HK-2 (cell line): ENCODE results near the gene KLHL42.
"Not testable (repeated sequence)": the region's sequence is repeated elsewhere in the genome, so short reads cannot be mapped to it uniquely, and the experiment has no call there.

Source experiments
- DNase-seq: peaks from one replicate; pipeline ENCODE4 v3.0.0-alpha.2; 2018; ENCODE audit not compliant: unreplicated experiment

Gene KLHL42

DNA sequence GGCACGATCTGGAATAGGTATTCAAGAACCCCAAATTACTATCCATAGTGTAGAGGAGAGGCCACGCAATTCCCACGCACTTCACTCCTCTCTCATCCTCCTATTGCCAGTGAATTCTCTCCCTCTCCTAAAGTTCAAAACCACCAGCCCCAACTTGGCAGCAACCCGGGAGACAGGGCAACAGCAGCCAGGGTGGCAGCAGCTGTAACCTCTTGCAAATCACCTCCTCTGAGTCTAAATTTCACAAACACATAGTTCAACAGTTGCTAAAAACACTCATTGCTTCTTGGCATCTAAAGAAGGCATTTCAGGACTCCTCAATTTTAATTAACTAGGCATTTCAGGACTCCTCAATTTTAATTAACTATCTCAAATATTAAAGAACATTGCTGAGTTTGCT lies 37.7 kb downstream of the KLHL42 start:
- no peak for DNase-seq

DNA sequence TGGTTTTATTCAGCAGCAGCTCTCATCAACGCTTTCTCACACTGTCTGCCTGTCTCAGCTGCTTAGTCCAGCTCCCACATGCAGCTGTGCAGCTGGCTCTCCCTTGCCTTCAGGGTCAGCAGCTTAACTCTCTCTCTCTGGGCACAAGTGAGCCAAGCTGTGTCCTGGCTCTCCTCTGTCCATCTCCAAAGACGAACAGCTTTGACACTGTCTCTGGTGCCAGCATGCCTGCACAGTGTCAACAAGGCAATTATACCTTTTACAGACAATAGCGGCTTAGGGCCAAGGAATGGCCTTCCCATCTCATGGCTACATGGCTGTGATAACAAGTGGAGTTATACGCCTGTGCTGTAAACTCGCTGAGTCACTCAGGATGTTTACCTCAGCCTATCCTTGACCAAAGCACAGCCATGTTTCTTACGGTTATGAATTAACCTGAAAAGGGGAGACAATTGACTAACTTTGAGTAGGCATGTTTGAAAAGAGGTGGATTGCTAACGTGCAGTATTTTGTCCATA lies 38.4 kb downstream of the KLHL42 start:
- DNase-seq: no peak

- DNase-seq: no peak
These were observed 40.5 kb downstream of the KLHL42 start for GRCh38 chr12:27820564-27820963.

DNA sequence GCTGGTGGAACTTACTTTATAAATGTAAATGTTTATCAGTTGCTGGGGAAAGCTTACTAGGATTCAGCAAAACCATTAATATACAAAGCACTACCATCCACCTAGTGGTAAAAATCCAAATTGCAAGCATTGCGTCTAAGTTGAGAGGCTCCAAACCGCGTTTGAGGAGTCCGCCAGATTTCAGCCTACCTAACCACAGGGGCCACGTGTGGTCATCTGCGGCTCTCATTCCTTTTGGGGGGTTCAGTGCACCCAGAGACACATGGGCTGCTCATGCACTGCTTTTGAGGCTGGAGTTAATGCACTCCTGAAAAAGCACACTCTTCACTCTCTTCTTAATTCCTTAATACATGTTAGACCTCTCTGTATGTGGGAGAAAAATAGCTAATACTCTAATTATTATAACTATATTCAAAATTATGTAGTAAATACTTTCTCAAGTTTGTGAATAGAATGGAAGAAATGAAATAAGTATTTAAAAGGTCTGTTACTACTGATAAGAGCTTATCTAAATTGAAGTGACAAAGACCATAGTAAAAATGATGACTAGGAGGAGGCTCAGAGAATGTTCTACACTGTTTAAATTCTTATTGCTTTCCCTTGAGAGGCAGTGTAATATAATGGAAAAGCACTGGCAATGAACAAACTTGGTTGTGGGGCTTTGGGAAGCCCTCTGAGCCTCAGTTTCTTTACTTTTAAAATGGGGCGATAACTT lies 41.4 kb downstream of the KLHL42 start:
- DNase-seq: peak; percentile 33

- DNase-seq: peak; percentile 16
These were observed 42.2 kb downstream of the KLHL42 start for GRCh38 chr12:27822076-27822712.

DNA sequence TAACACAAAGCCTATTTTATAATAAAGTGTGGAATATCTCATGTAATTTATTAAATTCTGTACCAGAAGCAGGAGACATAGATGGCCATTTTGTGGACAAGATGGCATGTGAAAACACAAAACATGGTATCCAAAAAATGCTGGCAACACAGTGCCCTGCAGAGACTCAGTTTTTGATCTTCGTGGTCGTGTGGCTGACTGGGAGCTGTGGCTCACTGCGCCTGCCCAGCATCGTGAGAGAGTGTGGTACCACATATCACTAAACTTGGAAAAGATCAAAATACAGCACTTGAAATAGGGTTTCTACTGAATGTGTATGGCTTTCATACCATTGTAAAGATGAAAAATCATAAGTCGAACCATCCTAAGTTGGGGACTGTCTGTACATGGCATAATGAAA lies 43.0 kb downstream of the KLHL42 start:
- no peak for DNase-seq

DNA sequence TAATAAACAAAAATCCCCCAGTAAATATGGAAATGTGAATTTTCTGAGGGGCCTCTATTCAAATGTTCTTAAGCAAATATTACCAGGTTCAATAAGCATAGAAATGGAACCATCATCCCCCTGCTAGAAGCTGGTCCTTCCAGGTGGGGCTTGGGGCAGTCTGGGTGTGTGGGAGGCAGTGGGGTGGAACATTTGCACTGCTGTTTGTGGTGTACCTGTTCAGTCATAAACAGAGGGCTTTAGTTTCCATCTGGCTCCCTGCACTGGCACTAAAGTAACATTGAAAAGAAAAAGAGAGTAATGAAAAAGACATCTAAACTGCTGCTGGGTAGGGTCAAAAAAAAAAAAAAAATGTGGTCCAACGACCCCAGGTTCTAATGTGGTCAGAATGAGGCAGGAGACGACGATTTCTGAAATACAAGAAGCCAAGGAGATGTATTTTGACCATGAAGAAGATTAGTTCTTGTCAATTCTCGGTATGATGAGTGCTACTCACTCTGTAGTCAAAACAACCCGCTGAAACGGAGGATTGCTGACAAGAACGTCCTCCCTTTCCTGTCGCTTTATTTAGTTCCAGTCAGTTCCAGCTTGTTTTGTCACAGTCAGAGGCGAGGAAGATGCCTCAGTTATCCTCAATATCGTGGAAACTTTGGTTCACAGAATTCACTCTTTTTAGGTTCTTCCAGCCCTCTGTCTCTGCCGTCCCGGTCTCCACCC lies 44.3 kb downstream of the KLHL42 start:
- DNase-seq: no peak

DNA sequence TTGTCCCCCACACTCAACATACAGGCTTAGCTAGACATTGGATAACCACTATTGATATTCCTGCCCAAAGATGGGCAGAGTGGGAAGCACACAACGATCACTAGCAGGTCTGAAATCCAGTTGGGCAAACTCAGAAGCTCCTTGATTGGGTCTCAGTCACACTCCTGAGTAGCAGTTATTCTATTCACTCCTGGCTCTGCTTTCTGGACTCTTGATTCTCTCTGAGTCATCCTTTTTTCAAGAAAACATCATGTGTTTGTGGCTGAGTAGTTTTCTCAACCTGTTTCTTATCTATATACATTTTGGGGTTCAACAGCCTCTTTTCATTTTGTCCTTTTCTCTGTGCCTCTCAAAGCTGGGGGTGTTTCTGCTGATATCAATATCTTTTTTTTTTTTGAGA lies 46.0 kb downstream of the KLHL42 start:
- DNase-seq: no peak

GRCh38 chr12:27828196-27828595 lies 48.2 kb downstream of the KLHL42 start:
- DNase-seq: no peak

- no peak for DNase-seq
These were observed 58.6 kb downstream of the KLHL42 start for GRCh38 chr12:27838543-27839185.

DNA sequence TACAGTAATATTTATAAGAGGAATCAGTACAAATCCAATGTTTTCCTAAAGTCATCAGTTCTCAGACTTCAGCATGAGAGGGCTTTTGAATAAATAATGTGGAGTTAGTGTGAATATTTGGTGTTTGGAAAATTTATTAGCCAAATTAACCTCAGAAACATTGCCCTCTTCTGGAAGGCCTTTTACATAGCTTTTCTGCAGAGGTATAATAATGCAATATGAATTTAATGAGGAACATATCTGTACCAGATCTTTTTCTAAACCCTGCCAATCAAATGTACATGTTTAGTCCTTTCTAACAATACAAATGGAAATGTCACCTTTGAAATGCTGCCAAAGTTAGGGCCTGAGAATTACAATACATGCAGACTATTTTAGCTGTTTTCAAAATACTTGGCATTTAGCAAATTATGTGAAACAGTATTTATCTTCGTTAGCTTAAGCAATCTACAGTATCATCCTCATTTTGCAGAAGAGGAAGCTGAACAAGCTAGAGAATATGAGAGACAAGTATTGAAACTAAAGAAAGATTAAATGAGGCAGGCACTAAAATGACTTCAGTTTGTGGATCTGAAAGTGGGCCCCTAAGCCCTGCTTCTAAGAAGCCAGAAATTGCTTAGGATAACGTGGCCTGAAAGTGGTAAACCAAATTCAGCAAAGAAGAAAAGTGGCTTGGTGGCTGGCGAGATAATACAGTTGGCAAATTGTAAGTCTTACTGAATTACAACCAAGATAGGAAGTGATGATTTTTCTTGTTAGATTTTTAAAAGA lies 60.4 kb downstream of the KLHL42 start:
- DNase-seq: no peak

DNA sequence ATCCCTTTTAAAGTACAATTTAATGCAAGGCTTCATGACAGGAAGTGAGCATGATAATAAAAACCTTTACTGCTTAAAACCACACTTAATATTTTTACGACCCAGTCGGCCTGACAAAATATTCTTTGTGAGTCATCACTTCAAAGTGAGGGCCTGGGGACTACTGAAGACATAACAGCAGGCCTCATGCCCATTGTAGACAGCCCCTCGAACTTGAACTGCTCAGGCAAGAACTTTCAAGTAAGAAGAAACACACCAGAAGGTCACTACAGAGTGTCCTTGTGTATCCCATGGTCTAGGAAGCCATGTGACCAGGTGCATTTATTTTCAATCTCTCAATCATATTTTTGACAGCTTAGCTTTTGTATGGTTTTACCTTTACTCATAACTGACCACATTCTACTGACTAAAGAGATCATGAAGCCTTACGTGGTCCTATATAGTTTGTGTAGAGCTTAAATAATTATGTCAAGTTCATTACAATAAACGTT lies 61.4 kb downstream of the KLHL42 start:
- no peak for DNase-seq

DNA sequence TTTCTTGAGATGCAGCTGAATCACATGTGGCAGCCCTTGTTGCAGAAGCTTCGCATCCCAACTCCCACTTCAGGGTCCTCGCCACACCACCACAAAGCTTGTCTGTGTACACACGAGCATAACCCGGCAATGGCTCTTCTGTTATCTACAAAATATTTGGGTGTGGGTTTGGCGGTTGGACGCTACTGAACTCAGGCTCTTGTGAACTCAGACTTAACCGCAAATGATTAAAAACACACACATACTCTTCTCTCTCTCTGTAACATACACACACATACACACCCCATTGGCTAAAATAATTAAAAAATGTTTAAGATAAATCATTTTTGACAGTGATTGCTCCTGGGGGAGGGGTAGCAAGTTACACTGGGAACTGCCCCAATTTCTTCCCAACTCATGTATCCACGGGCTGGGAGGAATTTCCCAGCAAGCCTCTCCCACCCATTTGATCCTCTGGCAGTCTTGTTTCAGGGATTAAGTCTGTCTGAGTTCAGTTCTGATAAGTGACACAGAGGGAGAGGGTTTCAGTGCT lies 63.7 kb downstream of the KLHL42 start:
- DNase-seq: no peak

- no peak for DNase-seq
These were observed 64.5 kb downstream of the KLHL42 start for GRCh38 chr12:27844366-27845090.

DNA sequence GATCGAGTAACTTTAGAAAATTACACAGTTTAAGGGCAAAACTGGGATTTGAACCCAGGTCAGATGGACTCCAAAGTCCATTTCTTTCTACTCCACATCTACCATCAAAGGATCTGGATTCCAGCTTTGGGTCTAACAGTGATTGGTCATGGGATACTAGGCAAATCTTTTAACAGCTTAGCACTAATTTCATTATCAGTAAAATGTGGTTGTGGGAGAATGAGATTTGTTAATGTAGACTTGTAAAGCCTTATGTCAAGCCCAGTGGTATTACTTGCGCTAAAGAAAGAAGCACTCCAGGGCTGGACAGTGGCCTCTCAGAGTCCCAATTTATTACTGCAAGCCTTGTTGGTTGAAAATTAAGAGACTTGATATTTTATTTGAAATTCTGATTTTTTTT lies 65.2 kb downstream of the KLHL42 start:
- DNase-seq: no peak

- DNase-seq: not testable (repeated sequence)
These were observed 65.7 kb downstream of the KLHL42 start for GRCh38 chr12:27845706-27846105.

- DNase-seq: not testable (repeated sequence)
These were observed 67.3 kb downstream of the KLHL42 start for GRCh38 chr12:27847293-27847692.

DNA sequence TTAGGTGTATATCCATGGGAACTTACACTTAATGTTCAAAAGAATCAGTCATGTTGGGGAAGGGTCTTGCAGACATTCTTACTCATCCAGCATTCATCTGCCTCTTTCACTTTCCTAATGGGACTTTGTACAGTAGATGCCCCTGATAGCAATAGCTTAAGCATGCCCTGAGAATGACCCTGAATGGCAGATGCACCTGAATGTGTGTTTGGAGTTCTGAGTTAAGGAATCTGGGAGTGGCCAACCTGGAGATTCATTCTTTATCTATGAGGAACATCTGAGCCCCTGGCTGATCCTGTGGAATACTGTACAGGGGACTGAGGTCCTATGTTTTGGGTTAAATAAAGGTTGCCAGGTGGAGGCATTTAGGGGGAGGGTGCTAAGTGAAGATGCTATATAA lies 71.3 kb downstream of the KLHL42 start:
- DNase-seq: no peak

- DNase-seq: no peak
These were observed 72.1 kb downstream of the KLHL42 start for GRCh38 chr12:27852117-27852516.
